Subcutaneous abdominal adipose tissue (tissue), 5 donors: Measurements from ENCODE around the gene GRID1.

Source experiments
- H3K27ac ChIP-seq: one replicate; pipeline ENCODE4 v1.7.0; 2013; ENCODE audit warnings: low read depth, mild to moderate bottlenecking, inconsistent platforms, low read length, moderate library complexity
- H3K27me3 ChIP-seq, 5 donors: one replicate each; pipeline ENCODE4 v1.7.0; 2013; ENCODE audit warnings: low read length in 5 of 5, inconsistent platforms in 1 of 5; ENCODE audit not compliant: control insufficient read depth in 5 of 5, insufficient read depth in 4 of 5
- H3K36me3 ChIP-seq, 5 donors: one replicate each; pipeline ENCODE4 v1.7.0; 2013; ENCODE audit warnings: low read length in 5 of 5; ENCODE audit not compliant: control insufficient read depth in 5 of 5, insufficient read depth in 5 of 5
- H3K4me1 ChIP-seq, 5 donors: one replicate each; pipeline ENCODE4 v1.7.0; 2013; ENCODE audit warnings: low read length in 5 of 5, mild to moderate bottlenecking in 3 of 5, moderate library complexity in 1 of 5; ENCODE audit not compliant: control insufficient read depth in 5 of 5, insufficient read depth in 5 of 5
- H3K4me3 ChIP-seq, 5 donors: one replicate each; pipeline ENCODE4 v1.7.0; 2013; ENCODE audit warnings: low read length in 5 of 5, low read depth in 1 of 5
- H3K9ac ChIP-seq, 5 donors: one replicate each; pipeline ENCODE4 v1.7.0; 2013; ENCODE audit warnings: low read length in 5 of 5, mild to moderate bottlenecking in 4 of 5, moderate library complexity in 3 of 5
- H3K9me3 ChIP-seq, 5 donors: one replicate each; pipeline ENCODE4 v1.7.0; 2013; ENCODE audit warnings: low read length in 5 of 5; ENCODE audit not compliant: control insufficient read depth in 5 of 5
- donor health status: healthy.
- donor health status: healthy.
- donor health status: healthy.
- donor health status: healthy.
- donor health status: healthy.

GRID1 gene

DNA sequence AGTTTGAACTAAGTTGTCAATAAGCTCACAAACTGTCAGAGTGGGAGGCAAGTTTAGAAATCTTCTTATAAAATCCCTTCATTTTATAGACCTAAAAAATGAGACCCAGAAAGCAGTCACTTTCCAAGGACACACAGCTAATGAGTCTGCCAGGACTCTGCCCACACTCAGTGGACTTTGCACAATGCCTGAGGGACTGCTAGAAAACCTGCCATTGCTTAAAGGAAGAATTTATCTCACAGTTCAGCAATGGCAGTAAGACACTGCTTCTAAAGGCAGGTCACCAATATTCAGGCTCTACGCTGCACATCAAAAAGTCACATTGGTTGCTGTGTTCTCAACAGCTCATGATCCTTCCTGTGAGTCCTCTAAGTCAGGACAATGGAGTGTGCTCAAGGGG lies 698.1 kb downstream of the GRID1 start:
- no peak overlapping the region for H3K9ac ChIP-seq
- H3K36me3 ChIP-seq: no peaks in the 10 kb centered on the region
- no peaks in the 10 kb centered on the region for H3K27me3 ChIP-seq
- no peak overlapping the region for H3K27ac ChIP-seq
- H3K4me3 ChIP-seq: no peak overlapping the region
- H3K4me1 ChIP-seq: no peaks in the 10 kb centered on the region
- H3K9me3 ChIP-seq: peaks cover 0 to 4% (median 0%) of the 10 kb centered on the region in 5 donors

- Histone ChIP-seq H3K27ac (no peak overlapping the region), H3K4me1 (no peaks in the 10 kb centered on the region), H3K27me3 (no peaks in the 10 kb centered on the region), H3K9ac (no peak overlapping the region), H3K9me3 (peaks cover 0 to 4% (median 0%) of the 10 kb centered on the region in 5 donors), H3K4me3 (no peak overlapping the region), H3K36me3 (no peaks in the 10 kb centered on the region)
These were observed 698.9 kb downstream of the GRID1 start for GRCh38 chr10:85667638-85668233.

- no peak overlapping the region for H3K27ac ChIP-seq
These were observed 699.6 kb downstream of the GRID1 start for GRCh38 chr10:85666987-85667386.

GRCh38 chr10:85666102-85666501 lies 700.5 kb downstream of the GRID1 start:
- no peaks in the 10 kb centered on the region for H3K4me1 ChIP-seq
- no peak overlapping the region for H3K27ac ChIP-seq
- H3K4me3 ChIP-seq: no peak overlapping the region
- H3K9me3 ChIP-seq: no peaks in the 10 kb centered on the region
- no peaks in the 10 kb centered on the region for H3K36me3 ChIP-seq
- no peaks in the 10 kb centered on the region for H3K27me3 ChIP-seq
- H3K9ac ChIP-seq: no peak overlapping the region

More at GRCh38 chr10:85666987-85667386, 699.6 kb downstream of the GRID1 start:
- Histone ChIP-seq H3K9me3 (peaks cover 0 to 3% (median 0%) of the 10 kb centered on the region in 5 donors), H3K4me1 (no peaks in the 10 kb centered on the region), H3K9ac (no peak overlapping the region), H3K27me3 (no peaks in the 10 kb centered on the region), H3K36me3 (no peaks in the 10 kb centered on the region), H3K4me3 (no peak overlapping the region)

DNA sequence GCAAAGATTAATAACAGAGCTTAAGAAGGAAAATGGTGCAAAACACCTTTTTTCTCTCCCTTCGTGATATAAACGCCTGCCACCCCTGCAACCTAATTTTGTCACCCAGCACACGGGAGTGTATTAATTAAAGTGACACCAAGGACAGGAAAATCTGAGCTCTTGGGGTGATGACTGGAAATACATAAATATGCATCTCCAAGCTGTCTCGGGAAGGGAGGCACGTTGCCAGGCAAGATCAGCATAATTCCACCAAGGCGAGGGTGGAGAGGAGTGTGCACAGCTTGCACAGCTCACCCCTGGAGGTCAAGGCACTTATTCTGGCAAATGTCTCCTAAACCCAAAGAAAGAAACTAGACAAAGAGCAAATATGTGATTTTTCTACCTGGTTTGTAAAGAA lies 700.9 kb downstream of the GRID1 start:
- no peak overlapping the region for H3K9ac ChIP-seq
- no peak overlapping the region for H3K27ac ChIP-seq
- H3K4me3 ChIP-seq: no peak overlapping the region
- no peaks in the 10 kb centered on the region for H3K4me1 ChIP-seq
- no peaks in the 10 kb centered on the region for H3K36me3 ChIP-seq
- H3K9me3 ChIP-seq: no peaks in the 10 kb centered on the region
- no peaks in the 10 kb centered on the region for H3K27me3 ChIP-seq

DNA sequence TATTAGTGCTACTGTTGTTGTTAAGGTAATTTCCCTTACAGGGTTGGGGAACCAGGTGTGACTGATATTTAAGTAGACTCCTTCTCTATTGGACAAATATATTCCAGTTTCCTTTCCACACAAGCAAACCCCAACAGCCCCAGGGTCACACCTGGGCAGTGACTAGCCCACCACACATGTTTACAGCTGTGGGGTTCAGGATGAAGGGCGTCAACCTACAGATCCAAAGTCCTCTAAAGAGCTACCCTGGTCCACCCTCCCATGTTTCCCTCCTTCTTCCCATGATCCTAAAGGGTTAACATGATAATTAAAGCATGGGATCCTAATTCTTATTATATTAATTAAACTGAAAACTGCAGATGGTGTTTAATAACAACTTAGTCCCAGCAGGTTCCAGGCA lies 701.5 kb downstream of the GRID1 start:
- Histone ChIP-seq H3K9me3 (no peaks in the 10 kb centered on the region), H3K4me3 (no peak overlapping the region), H3K4me1 (no peaks in the 10 kb centered on the region), H3K27ac (no peak overlapping the region), H3K9ac (no peak overlapping the region), H3K27me3 (no peaks in the 10 kb centered on the region), H3K36me3 (no peaks in the 10 kb centered on the region)

DNA sequence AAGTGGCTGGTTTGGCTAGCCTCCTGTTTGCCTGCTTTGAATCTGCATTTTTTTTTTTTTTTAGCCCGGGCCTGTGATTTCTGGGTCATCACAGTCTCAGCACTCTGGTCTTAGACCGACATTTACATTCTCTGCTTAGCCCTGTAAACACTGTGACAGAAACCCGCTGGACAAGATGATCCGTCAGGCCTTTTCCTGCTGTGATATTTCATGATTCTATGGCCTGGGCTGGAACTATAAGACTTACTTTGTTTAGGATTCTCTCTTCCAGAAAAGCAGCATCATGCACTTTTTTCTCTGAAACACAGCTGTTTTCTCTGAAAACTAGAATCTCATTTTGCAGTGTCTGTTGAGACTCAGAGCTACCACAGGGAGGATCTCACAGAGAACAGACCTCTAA lies 705.5 kb downstream of the GRID1 start:
- Histone ChIP-seq H3K4me1 (no peaks in the 10 kb centered on the region), H3K9me3 (no peaks in the 10 kb centered on the region), H3K9ac (no peak overlapping the region), H3K4me3 (no peak overlapping the region), H3K27me3 (no peaks in the 10 kb centered on the region), H3K36me3 (no peaks in the 10 kb centered on the region), H3K27ac (no peak overlapping the region)

DNA sequence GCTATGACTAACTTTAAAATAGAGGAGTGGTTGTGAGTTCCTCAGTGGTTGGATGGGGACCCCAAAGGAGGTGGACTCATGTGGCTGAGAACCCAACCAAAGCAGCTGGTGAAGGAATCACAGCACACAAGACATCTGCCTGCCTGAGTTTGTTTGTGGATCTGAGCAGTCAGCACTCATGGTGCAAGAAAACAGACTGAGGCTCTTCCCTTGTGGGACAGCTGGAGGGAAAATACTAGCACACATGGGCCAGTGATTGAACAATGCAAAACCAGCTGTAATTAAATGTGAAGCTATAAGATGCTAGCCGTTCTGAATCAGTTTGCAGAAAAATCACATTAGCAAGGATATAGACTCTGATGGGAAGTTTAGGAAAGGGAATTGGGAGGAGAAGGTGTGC lies 707.3 kb downstream of the GRID1 start:
- Histone ChIP-seq H3K4me3 (no peak overlapping the region), H3K9me3 (no peaks in the 10 kb centered on the region), H3K27me3 (no peaks in the 10 kb centered on the region), H3K4me1 (no peaks in the 10 kb centered on the region), H3K9ac (no peak overlapping the region), H3K36me3 (no peaks in the 10 kb centered on the region), H3K27ac (no peak overlapping the region)

DNA sequence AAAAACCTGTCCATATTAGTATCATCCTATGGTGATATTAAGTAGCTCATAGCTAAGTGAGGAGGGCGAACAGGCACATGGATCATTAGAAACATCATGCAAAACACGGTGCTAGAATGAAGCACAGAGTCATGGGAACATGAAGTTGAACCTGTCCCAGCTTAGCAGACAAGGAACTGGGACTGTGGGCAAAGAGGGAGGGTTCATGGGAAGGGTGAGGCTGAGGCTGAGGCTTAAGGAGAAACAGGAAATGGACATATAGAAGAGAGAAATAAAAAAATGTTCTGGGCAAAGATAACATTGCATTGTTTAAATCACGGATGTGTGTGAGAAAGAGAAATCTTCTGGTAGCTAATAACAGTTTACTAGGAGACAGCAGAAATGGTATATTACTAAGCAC lies 708.1 kb downstream of the GRID1 start:
- Histone ChIP-seq H3K4me1 (no peaks in the 10 kb centered on the region), H3K9me3 (no peaks in the 10 kb centered on the region), H3K27ac (no peak overlapping the region), H3K4me3 (no peak overlapping the region), H3K36me3 (no peaks in the 10 kb centered on the region), H3K27me3 (no peaks in the 10 kb centered on the region), H3K9ac (no peak overlapping the region)

- H3K27me3 ChIP-seq: no peaks in the 10 kb centered on the region
- H3K9me3 ChIP-seq: no peaks in the 10 kb centered on the region
- H3K36me3 ChIP-seq: no peaks in the 10 kb centered on the region
- H3K9ac ChIP-seq: no peak overlapping the region
- H3K27ac ChIP-seq: no peak overlapping the region
- no peaks in the 10 kb centered on the region for H3K4me1 ChIP-seq
- no peak overlapping the region for H3K4me3 ChIP-seq
These were observed 709.0 kb downstream of the GRID1 start for GRCh38 chr10:85657476-85658113.
